SK-N-SH (cell line): ENCODE data around the gene SRP19. TPM values are rescaled to one million over a fixed set of nuclear protein-coding genes. Genes with fewer than 3 reads are reported as not detected.
"Not testable (repeated sequence)": the region's sequence is repeated elsewhere in the genome, so short reads cannot be mapped to it uniquely, and the experiment has no call there.

Experiments
- CTCF ChIA-PET: fragments of 300-600, 350-600 bp; formaldehyde crosslinking; extraction: SDS; loops from one replicate; lab custom pipeline; 2021; lab: Yijun Ruan, JAX
- POLR2A ChIA-PET: fragments of 350-600 bp; sonication (Branson Sonifier 250); formaldehyde crosslinking; extraction: SDS; loops from one replicate; lab custom pipeline; 2020; ENCODE audit warnings: antibody characterized with exemption, inconsistent platforms; lab: Yijun Ruan, JAX
- DNase-seq: peaks from one replicate; pipeline ENCODE4 v3.0.0; 2012
- H2AFZ ChIP-seq: fragments of 200-600 bp; sonication (generic); 2 replicates; pipeline ENCODE4 v1.8.1; 2016; ENCODE audit warnings: antibody characterized with exemption, mild to moderate bottlenecking, low read depth
- H3F3A ChIP-seq: fragments of 200-600 bp; sonication (generic); replicated peaks from 2 replicates; pipeline ENCODE3; 2016; ENCODE audit warnings: antibody characterized with exemption, mild to moderate bottlenecking; ENCODE audit not compliant: insufficient read depth
- H3K27ac ChIP-seq, 2 experiments: fragments of 200-500 bp in 1 of 2; fragments of 200-600 bp in 1 of 2; sonication (Bioruptor generic) in 1 of 2; sonication (generic), shearing (Covaris generic) in 1 of 2; 2 replicates each; pipeline versions ENCODE4 v1.5.1 to v1.6.1; 2014 to 2016; ENCODE audit warnings: low read depth in 2 of 2, inconsistent platforms in 1 of 2, low read length in 1 of 2, mild to moderate bottlenecking in 1 of 2, mixed read lengths in 1 of 2
- H3K27me3 ChIP-seq: fragments of 200-600 bp; sonication (generic), shearing (Covaris generic); 2 replicates; pipeline ENCODE4 v1.6.1; 2016; ENCODE audit warnings: mixed run types; ENCODE audit not compliant: insufficient read depth
- H3K36me3 ChIP-seq, 2 experiments: fragments of 200-500 bp in 1 of 2; fragments of 200-600 bp in 1 of 2; sonication (Bioruptor generic) in 1 of 2; sonication (generic) in 1 of 2; replicated peaks in 1 of 2; 2 replicates each; pipeline versions ENCODE3 to v1.5.1; 2014 to 2016; ENCODE audit warnings: low read length in 1 of 2, mild to moderate bottlenecking in 1 of 2; ENCODE audit not compliant: insufficient read depth in 2 of 2, control insufficient read depth in 1 of 2
- H3K4me1 ChIP-seq, 2 experiments: fragments of 200-500 bp in 1 of 2; fragments of 200-600 bp in 1 of 2; sonication (Bioruptor generic) in 1 of 2; sonication (generic), shearing (Covaris generic) in 1 of 2; 2 replicates each; pipeline versions ENCODE4 v1.5.1 to v1.6.1; 2014 to 2016; ENCODE audit warnings: low read depth in 1 of 2, low read length in 1 of 2, mixed run types in 1 of 2; ENCODE audit not compliant: insufficient read depth in 2 of 2, control insufficient read depth in 1 of 2
- H3K4me2 ChIP-seq: fragments of 200-600 bp; sonication (generic), shearing (Covaris generic); 2 replicates; pipeline ENCODE4 v1.6.1; 2017; ENCODE audit warnings: mixed run types
- H3K4me3 ChIP-seq, 2 experiments: fragments of 200-500 bp in 1 of 2; fragments of 200-600 bp in 1 of 2; sonication (Bioruptor generic) in 1 of 2; sonication (generic), shearing (Covaris generic) in 1 of 2; 2 replicates each; pipeline versions ENCODE4 v1.5.1 to v1.8.1; 2014 to 2016; ENCODE audit warnings: low read depth in 2 of 2, inconsistent platforms in 1 of 2, low read length in 1 of 2, mild to moderate bottlenecking in 1 of 2, mixed read lengths in 1 of 2, moderate library complexity in 1 of 2
- H3K79me2 ChIP-seq: fragments of 200-600 bp; sonication (generic); 2 replicates; pipeline ENCODE4 v1.8.1; 2017; ENCODE audit warnings: mild to moderate bottlenecking; ENCODE audit not compliant: insufficient read depth
- H3K9ac ChIP-seq: fragments of 200-600 bp; sonication (generic); 2 replicates; pipeline ENCODE4 v1.6.1; 2017; ENCODE audit warnings: mixed run types
- H3K9me2 ChIP-seq: fragments of 200-600 bp; sonication (generic); 2 replicates; pipeline ENCODE4 v1.6.1; 2017; ENCODE audit warnings: mixed run types
- H3K9me3 ChIP-seq: fragments of 200-600 bp; sonication (generic); 2 replicates; pipeline ENCODE4 v1.6.1; 2017; ENCODE audit warnings: mixed run types, mild to moderate bottlenecking, moderate library complexity
- H4K20me1 ChIP-seq: fragments of 200-600 bp; sonication (generic); 2 replicates; pipeline ENCODE4 v1.6.1; 2017; ENCODE audit warnings: mild to moderate bottlenecking, mixed run types; ENCODE audit not compliant: insufficient read depth
- ELF1 ChIP-seq: IDR thresholded peaks from 2 replicates; pipeline ENCODE4 v1.4.0; 2012
- FOXM1 ChIP-seq: IDR thresholded peaks from 2 replicates; pipeline ENCODE4 v1.4.0; 2012; ENCODE audit warnings: low read depth, mild to moderate bottlenecking
- GABPA ChIP-seq: IDR thresholded peaks from 2 replicates; pipeline ENCODE4 v1.4.0; 2012; ENCODE audit warnings: low read depth, mild to moderate bottlenecking
- GATA2 ChIP-seq: sonication (generic); formaldehyde crosslinking; IDR thresholded peaks from 2 replicates; pipeline ENCODE4 v1.5.0; 2020; ENCODE audit warnings: mild to moderate bottlenecking, missing genetic modification reagents
- IRF3 ChIP-seq: fragments of 150-350 bp; IDR thresholded peaks from 2 replicates; pipeline ENCODE4 v1.6.1; 2016; ENCODE audit warnings: mild to moderate bottlenecking, low read depth, low read length
- JUND ChIP-seq: IDR thresholded peaks from 2 replicates; pipeline ENCODE4 v1.4.0; 2012
- POLR2AphosphoS5 ChIP-seq: IDR thresholded peaks from 2 replicates; pipeline ENCODE4 v1.6.1; 2012; ENCODE audit warnings: low read depth, low read length
- RCOR1 ChIP-seq: fragments of 150-350 bp; IDR thresholded peaks from 2 replicates; pipeline ENCODE4 v1.6.1; 2017; ENCODE audit warnings: antibody characterized with exemption, low read length
- SIN3A ChIP-seq: IDR thresholded peaks from 2 replicates; pipeline ENCODE4 v1.6.1; 2012; ENCODE audit warnings: low read depth, mild to moderate bottlenecking, low read length, moderate library complexity, borderline replicate concordance
- TEAD4 ChIP-seq: IDR thresholded peaks from 2 replicates; pipeline ENCODE4 v1.4.0; 2012; ENCODE audit warnings: mild to moderate bottlenecking, borderline replicate concordance; ENCODE audit not compliant: insufficient read depth
- USF1 ChIP-seq: IDR thresholded peaks from 2 replicates; pipeline ENCODE4 v1.4.0; 2012; ENCODE audit warnings: low read depth, borderline replicate concordance
- USF2 ChIP-seq: fragments of 150-350 bp; IDR thresholded peaks from 2 replicates; pipeline ENCODE4 v1.6.1; 2017; ENCODE audit warnings: antibody characterized with exemption, low read length, low read depth, borderline replicate concordance
- YY1 ChIP-seq: IDR thresholded peaks from 2 replicates; pipeline ENCODE4 v1.4.0; 2012; ENCODE audit warnings: low read depth, mild to moderate bottlenecking
- ZBTB33 ChIP-seq: IDR thresholded peaks from 2 replicates; pipeline ENCODE4 v1.4.0; 2012; ENCODE audit warnings: low read depth, borderline replicate concordance
- WGBS: methylation state at CpG from one replicate; pipeline ENCODE4 v1.1.6; 2017; ENCODE audit warnings: low lambda C conversion rate; 5-methylcytosine and 5-hydroxymethylcytosine counted together
- polyA plus RNA-seq, 3 experiments: library from polyadenylated mRNA; depleted of rRNA; stranded (reverse); fragments of >200 nt; gene quantifications; 2 replicates each; pipeline ENCODE4 v1.2.3, GENCODE V29; 2012
- TF ChIP-seq, protein P1 (sequence below): IDR thresholded peaks from 2 replicates; pipeline ENCODE4 v1.6.1; 2012; ENCODE audit warnings: mild to moderate bottlenecking, low read depth, low read length, moderate library complexity
- TF ChIP-seq, protein P2 (sequence below): IDR thresholded peaks from 2 replicates; pipeline ENCODE4; 2012

The SRP19 gene
- polyA plus RNA-seq, 1 of the 3 experiments (the other 2 are of a cell fraction): 46.4 TPM

GRCh38 chr5:112902561-112902960, 41.5 kb downstream of the SRP19 start (continued):
- no peak for TF ChIP-seq GATA2
- TF ChIP-seq USF1: no peak
- no peak for TF ChIP-seq TEAD4
- TF ChIP-seq, protein P1, sequence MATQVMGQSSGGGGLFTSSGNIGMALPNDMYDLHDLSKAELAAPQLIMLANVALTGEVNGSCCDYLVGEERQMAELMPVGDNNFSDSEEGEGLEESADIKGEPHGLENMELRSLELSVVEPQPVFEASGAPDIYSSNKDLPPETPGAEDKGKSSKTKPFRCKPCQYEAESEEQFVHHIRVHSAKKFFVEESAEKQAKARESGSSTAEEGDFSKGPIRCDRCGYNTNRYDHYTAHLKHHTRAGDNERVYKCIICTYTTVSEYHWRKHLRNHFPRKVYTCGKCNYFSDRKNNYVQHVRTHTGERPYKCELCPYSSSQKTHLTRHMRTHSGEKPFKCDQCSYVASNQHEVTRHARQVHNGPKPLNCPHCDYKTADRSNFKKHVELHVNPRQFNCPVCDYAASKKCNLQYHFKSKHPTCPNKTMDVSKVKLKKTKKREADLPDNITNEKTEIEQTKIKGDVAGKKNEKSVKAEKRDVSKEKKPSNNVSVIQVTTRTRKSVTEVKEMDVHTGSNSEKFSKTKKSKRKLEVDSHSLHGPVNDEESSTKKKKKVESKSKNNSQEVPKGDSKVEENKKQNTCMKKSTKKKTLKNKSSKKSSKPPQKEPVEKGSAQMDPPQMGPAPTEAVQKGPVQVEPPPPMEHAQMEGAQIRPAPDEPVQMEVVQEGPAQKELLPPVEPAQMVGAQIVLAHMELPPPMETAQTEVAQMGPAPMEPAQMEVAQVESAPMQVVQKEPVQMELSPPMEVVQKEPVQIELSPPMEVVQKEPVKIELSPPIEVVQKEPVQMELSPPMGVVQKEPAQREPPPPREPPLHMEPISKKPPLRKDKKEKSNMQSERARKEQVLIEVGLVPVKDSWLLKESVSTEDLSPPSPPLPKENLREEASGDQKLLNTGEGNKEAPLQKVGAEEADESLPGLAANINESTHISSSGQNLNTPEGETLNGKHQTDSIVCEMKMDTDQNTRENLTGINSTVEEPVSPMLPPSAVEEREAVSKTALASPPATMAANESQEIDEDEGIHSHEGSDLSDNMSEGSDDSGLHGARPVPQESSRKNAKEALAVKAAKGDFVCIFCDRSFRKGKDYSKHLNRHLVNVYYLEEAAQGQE: no peak
- TF ChIP-seq, protein P2, sequence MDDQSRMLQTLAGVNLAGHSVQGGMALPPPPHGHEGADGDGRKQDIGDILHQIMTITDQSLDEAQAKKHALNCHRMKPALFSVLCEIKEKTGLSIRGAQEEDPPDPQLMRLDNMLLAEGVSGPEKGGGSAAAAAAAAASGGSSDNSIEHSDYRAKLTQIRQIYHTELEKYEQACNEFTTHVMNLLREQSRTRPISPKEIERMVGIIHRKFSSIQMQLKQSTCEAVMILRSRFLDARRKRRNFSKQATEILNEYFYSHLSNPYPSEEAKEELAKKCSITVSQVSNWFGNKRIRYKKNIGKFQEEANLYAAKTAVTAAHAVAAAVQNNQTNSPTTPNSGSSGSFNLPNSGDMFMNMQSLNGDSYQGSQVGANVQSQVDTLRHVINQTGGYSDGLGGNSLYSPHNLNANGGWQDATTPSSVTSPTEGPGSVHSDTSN: no peak

- H3K79me2 ChIP-seq: peaks cover 46% of the 10 kb centered on the region
- H3K36me3 ChIP-seq: peaks cover 35 to 52% of the 10 kb centered on the region in 2 experiments
- H3K27me3 ChIP-seq, H3K9me2 ChIP-seq, H2AFZ ChIP-seq, POLR2A ChIA-PET, H3K4me3 ChIP-seq, DNase-seq, H3K27ac ChIP-seq, H3K4me1 ChIP-seq, H3F3A ChIP-seq, H3K4me2 ChIP-seq, H3K9ac ChIP-seq, H3K9me3 ChIP-seq: not testable (repeated sequence)
- CTCF ChIA-PET: interaction anchor here (3.7 kb wide), 1 partner anchor 17 kb away, joined by 17 read pairs; the partner anchor contains the start of gene REEP5
- WGBS: 96% methylated on average over 3 of the region's 3 CpGs
- peaks cover 20% of the 10 kb centered on the region; the same call in 1 of the 2 replicates for H4K20me1 ChIP-seq
Observed at GRCh38 chr5:112904996-112905395, 43.9 kb downstream of the SRP19 start.

- no peaks in the 10 kb centered on the region for H3K27me3 ChIP-seq
- 95% methylated on average over 3 of the region's 3 CpGs for WGBS
- H3K4me1 ChIP-seq: no peaks in the 10 kb centered on the region; a peak in 2 of 4 replicates
- H2AFZ ChIP-seq: no peak overlapping the region
- no peak overlapping the region for H3K4me2 ChIP-seq
- no peaks in the 10 kb centered on the region for H3K9me3 ChIP-seq
- H3K9ac ChIP-seq: no peak overlapping the region
- no peak overlapping the region for H3K4me3 ChIP-seq
- CTCF ChIA-PET: interaction anchor here (1.0 to 1.9 kb wide), 2 partner anchors 14 to 15 kb away, joined by 3 to 4 read pairs; partner anchors contain the start of gene REEP5
- no peak overlapping the region for H3K27ac ChIP-seq
- no peaks in the 10 kb centered on the region for H3F3A ChIP-seq
- H3K79me2 ChIP-seq: peaks cover 63% of the 10 kb centered on the region
- no peak for DNase-seq
- H3K9me2 ChIP-seq: no peaks in the 10 kb centered on the region; the same call in 1 of the 2 replicates
- POLR2A ChIA-PET: no interaction called here
- H4K20me1 ChIP-seq: peaks cover 20% of the 10 kb centered on the region; the same call in 1 of the 2 replicates
- peaks cover 45 to 53% of the 10 kb centered on the region in 2 experiments for H3K36me3 ChIP-seq
- no peak for TF ChIP-seq GABPA
- no peak for TF ChIP-seq ZBTB33
- TF ChIP-seq JUND: no peak
- no peak for TF ChIP-seq GATA2
- TF ChIP-seq USF2: no peak
- TF ChIP-seq FOXM1: no peak
- TF ChIP-seq YY1: no peak
- no peak for TF ChIP-seq IRF3
- no peak for TF ChIP-seq SIN3A
- no peak for TF ChIP-seq POLR2AphosphoS5
- TF ChIP-seq TEAD4: no peak
- TF ChIP-seq RCOR1: no peak
- no peak for TF ChIP-seq ELF1
Observed at GRCh38 chr5:112906637-112907036, 45.5 kb downstream of the SRP19 start.
